Dedifferentiated amniotic fluid mesenchymal stem cell (primary cell): Measurements from ENCODE around the gene CARS1.

Experiments used
- DNase-seq: peaks from one replicate; pipeline ENCODE4 v3.0.0-alpha.2; 2016; ENCODE audit errors: extremely low spot score

The CARS1 gene

GRCh38 chr11:3008746-3009336, 48.4 kb downstream of the CARS1 start:
- no peak for DNase-seq

- DNase-seq, result no peak
Observed at GRCh38 chr11:3007404-3008010, 49.7 kb downstream of the CARS1 start.

- no peak for DNase-seq
Observed at GRCh38 chr11:3006505-3007260, 50.5 kb downstream of the CARS1 start.

- no peak for DNase-seq
Observed at GRCh38 chr11:3004481-3004880, 52.7 kb downstream of the CARS1 start.

GRCh38 chr11:3003396-3004231, 53.6 kb downstream of the CARS1 start:
- DNase-seq, result no peak

- DNase-seq, result no peak
Observed at GRCh38 chr11:3002871-3003270, 54.4 kb downstream of the CARS1 start.

- DNase-seq, result no peak
Observed at GRCh38 chr11:3002351-3002861, 54.8 kb downstream of the CARS1 start.

GRCh38 chr11:3001496-3001895, 55.7 kb downstream of the CARS1 start:
- no peak for DNase-seq

GRCh38 chr11:3000032-3000961, 56.9 kb downstream of the CARS1 start:
- no peak for DNase-seq

GRCh38 chr11:2999464-2999998, 57.7 kb downstream of the CARS1 start:
- DNase-seq, result no peak

GRCh38 chr11:2998073-2998850, 59.0 kb downstream of the CARS1 start:
- no peak for DNase-seq

- no peak for DNase-seq
Observed at GRCh38 chr11:2997406-2997805, 59.8 kb downstream of the CARS1 start.

GRCh38 chr11:2996976-2997375, 60.2 kb downstream of the CARS1 start:
- no peak for DNase-seq

GRCh38 chr11:2995893-2996554, 61.2 kb downstream of the CARS1 start:
- no peak for DNase-seq

GRCh38 chr11:2995031-2995561, 62.1 kb downstream of the CARS1 start:
- no peak for DNase-seq

- no peak for DNase-seq
Observed at GRCh38 chr11:2994336-2994730, 62.9 kb downstream of the CARS1 start.

- DNase-seq, result no peak
Observed at GRCh38 chr11:2992997-2993325, 64.3 kb downstream of the CARS1 start.

- peak; percentile 96 for DNase-seq
Observed at GRCh38 chr11:2992234-2992996, 64.8 kb downstream of the CARS1 start, which contains the start of gene NAP1L4. TSS of gene NAP1L4 (minus strand) at chr11:2992329. CDS start at chr11:2979220, 13,109 bp downstream.
